H1 (cell line): ENCODE results near the gene RPLP2. TPM values are rescaled to one million over a fixed set of nuclear protein-coding genes. Genes with fewer than 3 reads are reported as not detected.
A peak's percentile ranks its signal among the peaks of the same experiment; 100 is the strongest.

Source experiments
- CTCF ChIA-PET: fragments of 300-600 bp; sonication (Branson Sonifier 250); formaldehyde crosslinking; loops from one replicate; lab custom pipeline; 2021; ENCODE audit not compliant: partially characterized antibody; lab: Charles Lee
- POLR2A ChIA-PET: fragments of 300-600 bp; sonication (Branson Sonifier 250); formaldehyde crosslinking; loops from one replicate; lab custom pipeline; 2021; ENCODE audit warnings: inconsistent platforms; ENCODE audit not compliant: partially characterized antibody; lab: Charles Lee
- DNase-seq, 2 experiments: peaks; one replicate each; pipeline versions ENCODE4 v3.0.0 to v3.0.0-alpha.2; 2010 to 2022; ENCODE audit warnings: low spot score in 2 of 2, low read depth in 1 of 2, mixed read lengths in 1 of 2
- FAIRE-seq: peaks from 2 replicates; lab custom pipeline; 2011; peaks lifted over from hg19 to GRCh38; lab: Jason Lieb, UNC
- H2AFZ ChIP-seq: 2 replicates; pipeline ENCODE4 v1.8.1; 2012; ENCODE audit warnings: low read length, inconsistent platforms
- H2AK5ac ChIP-seq: 2 replicates; pipeline ENCODE4 v1.6.1; 2013; ENCODE audit warnings: low read depth, low read length
- H2BK120ac ChIP-seq: replicated peaks from 2 replicates; pipeline ENCODE3; 2013; ENCODE audit warnings: low read depth, low read length, inconsistent platforms
- H2BK12ac ChIP-seq: 2 replicates; pipeline ENCODE4 v1.6.1; 2013; ENCODE audit warnings: low read depth, low read length
- H2BK15ac ChIP-seq: 2 replicates; pipeline ENCODE4 v1.6.1; 2013; ENCODE audit warnings: low read length
- H2BK20ac ChIP-seq: 2 replicates; pipeline ENCODE4 v1.6.1; 2013; ENCODE audit warnings: low read length
- H2BK5ac ChIP-seq: 2 replicates; pipeline ENCODE4 v1.6.1; 2013; ENCODE audit warnings: low read depth, low read length
- H3K14ac ChIP-seq: 2 replicates; pipeline ENCODE4 v1.6.1; 2013; ENCODE audit warnings: inconsistent platforms; ENCODE audit not compliant: insufficient read length
- H3K18ac ChIP-seq: 2 replicates; pipeline ENCODE4 v1.6.1; 2013; ENCODE audit warnings: low read length; ENCODE audit errors: extremely low read depth
- H3K23ac ChIP-seq: 2 replicates; pipeline ENCODE4 v1.6.1; 2013; ENCODE audit warnings: inconsistent platforms; ENCODE audit not compliant: insufficient read length
- H3K23me2 ChIP-seq: 2 replicates; pipeline ENCODE4 v1.6.1; 2013; ENCODE audit warnings: low read depth, low read length
- H3K27ac ChIP-seq: 2 replicates; pipeline ENCODE4 v1.6.1; 2011; ENCODE audit warnings: low read depth, low read length, inconsistent platforms
- H3K27me3 ChIP-seq, 4 experiments: replicated peaks in 1 of 4; 1 replicate in 1 of 4; 2 replicates in 3 of 4; pipeline versions ENCODE4 v1.6.1 to v1.8.1; 2011 to 2013; ENCODE audit warnings: low read length in 3 of 4, mild to moderate bottlenecking in 3 of 4, inconsistent platforms in 2 of 4, mixed read lengths in 2 of 4, moderate library complexity in 1 of 4; ENCODE audit not compliant: control insufficient read depth in 3 of 4, insufficient read depth in 3 of 4; ENCODE audit errors: extremely low read depth in 1 of 4
- H3K36me3 ChIP-seq, 4 experiments: 2 replicates each; pipeline versions ENCODE4 v1.6.1 to v1.8.1; 2011 to 2013; ENCODE audit warnings: mild to moderate bottlenecking in 4 of 4, low read length in 3 of 4, moderate library complexity in 2 of 4, control low read depth in 1 of 4, inconsistent platforms in 1 of 4; ENCODE audit not compliant: insufficient read depth in 4 of 4, control insufficient read depth in 2 of 4
- H3K4ac ChIP-seq: replicated peaks from 2 replicates; pipeline ENCODE3; 2013; ENCODE audit warnings: low read length, low read depth, mixed read lengths, inconsistent platforms; ENCODE audit not compliant: insufficient read length
- H3K4me1 ChIP-seq, 4 experiments: replicated peaks in 1 of 4; 1 replicate in 1 of 4; 2 replicates in 3 of 4; pipeline versions ENCODE4 v1.6.1 to v1.8.1; 2011 to 2013; ENCODE audit warnings: low read length in 3 of 4, inconsistent platforms in 2 of 4, mixed read lengths in 1 of 4; ENCODE audit not compliant: insufficient read depth in 4 of 4, control insufficient read depth in 3 of 4
- H3K4me2 ChIP-seq, 2 experiments: 2 replicates each; pipeline versions ENCODE4 v1.6.1 to v1.8.1; 2011 to 2013; ENCODE audit warnings: low read depth in 2 of 2, low read length in 2 of 2, control low read depth in 1 of 2, inconsistent platforms in 1 of 2, mild to moderate bottlenecking in 1 of 2; ENCODE audit not compliant: insufficient read depth in 1 of 2
- H3K4me3 ChIP-seq, 4 experiments: fragments of 200-600, 300-600 bp in 1 of 4; sonication (generic), shearing (Covaris generic), sonication (Bioruptor Twin) in 1 of 4; 2 replicates each; pipeline versions ENCODE4 v1.5.1 to v1.8.1; 2011 to 2016; ENCODE audit warnings: low read length in 4 of 4, low read depth in 3 of 4, control low read depth in 2 of 4, inconsistent platforms in 2 of 4, mild to moderate bottlenecking in 2 of 4, mixed read lengths in 1 of 4, moderate library complexity in 1 of 4; ENCODE audit not compliant: insufficient read depth in 2 of 4; ENCODE audit errors: extremely low read depth in 1 of 4
- H3K56ac ChIP-seq: replicated peaks from 2 replicates; pipeline ENCODE3; 2013; ENCODE audit warnings: low read depth, mild to moderate bottlenecking, mixed read lengths, low read length, inconsistent platforms; ENCODE audit not compliant: insufficient read length
- H3K79me1 ChIP-seq: 2 replicates; pipeline ENCODE4 v1.6.1; 2013; ENCODE audit warnings: low read depth, low read length, control low read depth
- H3K79me2 ChIP-seq, 2 experiments: 2 replicates each; pipeline versions ENCODE4 v1.6.1 to v1.8.1; 2012 to 2013; ENCODE audit warnings: low read length in 2 of 2, mild to moderate bottlenecking in 2 of 2, inconsistent platforms in 1 of 2; ENCODE audit not compliant: insufficient read depth in 2 of 2, control insufficient read depth in 1 of 2
- H3K9ac ChIP-seq, 4 experiments: replicated peaks in 1 of 4; 1 replicate in 1 of 4; 2 replicates in 3 of 4; pipeline versions ENCODE4 v1.6.1 to v1.8.1; 2011 to 2013; ENCODE audit warnings: low read depth in 3 of 4, low read length in 3 of 4, control low read depth in 2 of 4, mild to moderate bottlenecking in 2 of 4, moderate library complexity in 2 of 4, inconsistent platforms in 1 of 4; ENCODE audit errors: extremely low read depth in 1 of 4
- H3K9me3 ChIP-seq, 2 experiments: 2 replicates each; pipeline versions ENCODE4 v1.6.1 to v1.8.1; 2012 to 2013; ENCODE audit warnings: mild to moderate bottlenecking in 2 of 2, moderate library complexity in 2 of 2, control low read depth in 1 of 2, inconsistent platforms in 1 of 2, low read depth in 1 of 2, low read length in 1 of 2, mixed read lengths in 1 of 2; ENCODE audit not compliant: insufficient read depth in 2 of 2
- H4K20me1 ChIP-seq, 2 experiments: replicated peaks in 1 of 2; 2 replicates each; pipeline versions ENCODE3 to v1.8.1; 2011 to 2013; ENCODE audit warnings: inconsistent platforms in 2 of 2, low read length in 2 of 2, mild to moderate bottlenecking in 1 of 2; ENCODE audit not compliant: insufficient read depth in 2 of 2, control insufficient read depth in 1 of 2
- H4K5ac ChIP-seq: 2 replicates; pipeline ENCODE4 v1.6.1; 2013; ENCODE audit warnings: low read length, low read depth, mixed read lengths, inconsistent platforms; ENCODE audit not compliant: insufficient read length
- H4K8ac ChIP-seq: 2 replicates; pipeline ENCODE4 v1.8.0; 2013; ENCODE audit warnings: mild to moderate bottlenecking, moderate library complexity, low read length, inconsistent platforms; ENCODE audit not compliant: insufficient read depth; ENCODE audit errors: extremely low read depth
- H4K91ac ChIP-seq: replicated peaks from 2 replicates; pipeline ENCODE3; 2013; ENCODE audit warnings: low read length, mixed read lengths, inconsistent platforms; ENCODE audit not compliant: insufficient read length
- BRCA1 ChIP-seq: IDR thresholded peaks from 2 replicates; pipeline ENCODE4 v1.6.1; 2012; ENCODE audit warnings: low read depth, low read length, improper control_type of control experiment
- CHD1 ChIP-seq: IDR thresholded peaks from 2 replicates; pipeline ENCODE4 v1.6.1; 2012; ENCODE audit warnings: low read depth, low read length, improper control_type of control experiment
- EP300 ChIP-seq, 2 experiments: IDR thresholded peaks; 1 replicate in 1 of 2; 2 replicates in 1 of 2; pipeline ENCODE4 v1.6.1; 2011 to 2012; ENCODE audit warnings: low read depth in 2 of 2, low read length in 2 of 2, mild to moderate bottlenecking in 2 of 2, borderline replicate concordance in 1 of 2, inconsistent platforms in 1 of 2, moderate library complexity in 1 of 2
- JUN ChIP-seq: IDR thresholded peaks from 2 replicates; pipeline ENCODE4 v1.6.1; 2011; ENCODE audit warnings: low read depth, mild to moderate bottlenecking, improper control_type of control experiment, low read length
- KDM5A ChIP-seq: fragments of 200-600 bp; IDR thresholded peaks from 2 replicates; pipeline ENCODE4 v1.7.1; 2012; ENCODE audit warnings: mild to moderate bottlenecking, low read length, inconsistent platforms, mixed read lengths
- PHF8 ChIP-seq: fragments of 200-600 bp; sonication (generic); conservative IDR thresholded peaks from 2 replicates; pipeline ENCODE4 v1.7.1; 2012; ENCODE audit warnings: low read depth, mild to moderate bottlenecking, inconsistent platforms, low read length, moderate library complexity
- SAP30 ChIP-seq: fragments of 300-600 bp; sonication (generic); IDR thresholded peaks from 2 replicates; pipeline ENCODE4 v1.7.1; 2012; ENCODE audit warnings: low read length, moderate library complexity, mild to moderate bottlenecking, inconsistent platforms; ENCODE audit not compliant: insufficient read depth, insufficient replicate concordance
- SRF ChIP-seq: IDR thresholded peaks from 2 replicates; pipeline ENCODE4 v1.6.1; 2011; ENCODE audit warnings: mild to moderate bottlenecking, low read depth, low read length, moderate library complexity
- SUZ12 ChIP-seq: fragments of 200-600 bp; sonication (generic); IDR thresholded peaks from 2 replicates; pipeline ENCODE4 v1.6.1; 2012; ENCODE audit warnings: mild to moderate bottlenecking, inconsistent platforms, low read length, moderate library complexity, mixed read lengths
- TCF12 ChIP-seq: IDR thresholded peaks from 2 replicates; pipeline ENCODE4 v1.6.1; 2011; ENCODE audit warnings: low read depth, mild to moderate bottlenecking, low read length
- YY1 ChIP-seq: IDR thresholded peaks from 2 replicates; pipeline ENCODE4 v1.6.1; 2011; ENCODE audit warnings: low read depth, mild to moderate bottlenecking, low read length
- WGBS, 2 experiments: shearing (Covaris generic) in 1 of 2; methylation state at CpG; one replicate each; pipeline versions ENCODE4 v1.1.6 to v1.1.7; 2013 to 2015; ENCODE audit warnings: low lambda C conversion rate in 2 of 2, mixed read lengths in 2 of 2, inconsistent platforms in 1 of 2, low coverage in 1 of 2, missing lambda C conversion rate in 1 of 2; ENCODE audit not compliant: insufficient replicate concordance in 2 of 2, insufficient coverage in 1 of 2, insufficient read length in 1 of 2; ENCODE audit errors: extremely low coverage in 1 of 2, missing lambda C conversion rate in 1 of 2; 5-methylcytosine and 5-hydroxymethylcytosine counted together
- polyA plus RNA-seq, 7 experiments: library from polyadenylated mRNA; depleted of rRNA in 3 of 7; stranded (reverse) in 5 of 7; unstranded in 2 of 7; fragments of >200 nt in 5 of 7; fragments of 200-250 nt in 2 of 7; gene quantifications; 1 replicate in 5 of 7; 2 replicates in 1 of 7; 4 replicates in 1 of 7; pipeline versions ENCODE4 v1.2.1 to v1.2.3, GENCODE V29; 2011 to 2013; ENCODE audit warnings: missing spikeins in 2 of 7, mixed read lengths in 2 of 7
- total RNA-seq: library from RNA; stranded (reverse); fragmentation: NEBNext Ultra II Directional; extraction: Animal tissue kit (Norgen Biotek cat#: 25700); gene quantifications from 2 replicates; pipeline ENCODE4 v1.2.1, GENCODE V29; 2021

Gene RPLP2
- total and polyA plus RNA-seq, 2 of the 8 experiments (the other 6 are each of a cell fraction or from before 2014, with no cell fraction given), result 1,789 to 2,106 TPM

DNA sequence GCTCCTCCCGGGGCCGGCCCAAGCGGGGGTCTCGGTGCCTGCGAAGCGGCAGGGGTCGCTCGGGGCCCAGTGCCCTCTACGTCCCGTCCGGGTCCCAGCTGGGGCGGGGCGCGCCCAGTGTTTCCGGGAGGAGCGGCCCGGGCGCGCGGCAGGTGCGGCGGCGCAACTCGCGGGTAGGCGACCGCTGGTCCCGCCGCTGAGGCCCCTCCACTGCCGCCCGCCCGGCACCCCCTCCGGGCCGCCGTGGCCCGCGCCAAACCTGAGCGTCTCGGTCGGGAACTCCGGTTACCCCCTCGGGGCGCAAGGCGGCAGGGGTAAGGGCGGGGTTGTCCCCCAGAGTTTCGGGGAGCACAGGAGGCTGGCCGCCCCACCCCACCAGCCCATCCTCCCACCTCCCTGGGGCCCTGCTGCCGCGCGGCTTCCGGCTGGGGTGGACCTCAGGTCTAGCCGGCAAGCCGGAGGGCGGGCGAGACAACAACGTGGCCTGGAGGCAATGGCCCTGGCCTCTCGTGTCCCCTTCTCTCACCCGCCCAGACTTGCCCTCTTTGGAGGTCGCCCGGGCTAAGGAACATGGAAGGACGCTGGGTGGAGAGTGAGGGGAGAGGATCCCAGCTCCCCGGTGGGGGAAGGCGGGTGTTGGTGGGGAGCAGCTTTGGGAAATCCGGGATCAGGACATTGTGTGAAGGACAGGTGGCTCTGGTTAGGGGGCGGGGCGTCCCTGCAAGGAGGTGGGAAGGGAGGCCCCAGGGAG lies 17.6 kb downstream of the RPLP2 start:
- Histone ChIP-seq H4K91ac (peak overlapping the region; percentile 56), H4K20me1 (peaks cover 2 to 8% of the 10 kb centered on the region in 2 experiments), H3K36me3 (peaks cover 0 to 10% (median 1%) of the 10 kb centered on the region in 4 experiments; a peak in 1 of 8 replicates), H2BK15ac (peak overlapping the region; percentile 88; the same call in 1 of the 2 replicates), H3K4me2 (peak overlapping the region; percentile 84 to 99), H2BK120ac (no peak overlapping the region), H3K79me2 (no peaks in the 10 kb centered on the region), H3K27me3 (peaks cover 6 to 41% (median 30%) of the 10 kb centered on the region in 4 experiments), H3K79me1 (no peaks in the 10 kb centered on the region; the same call in 1 of the 2 replicates), H3K4me3 (peak overlapping the region; percentile 42 to 63 (median 58)), H2AFZ (no peak overlapping the region; the same call in 1 of the 2 replicates), H3K4ac (peak overlapping the region; percentile 30), H3K27ac (peak overlapping the region; percentile 56; the same call in 1 of the 2 replicates), H2BK5ac (peak overlapping the region; percentile 88; the same call in 1 of the 2 replicates), H4K5ac (peak overlapping the region; percentile 10), H3K56ac (no peak overlapping the region), H2BK12ac (peak overlapping the region; percentile 92; the same call in 1 of the 2 replicates), H3K23me2 (peaks cover 29% of the 10 kb centered on the region), H3K14ac (no peak overlapping the region), H4K8ac (peak overlapping the region; percentile 86), H3K4me1 (peaks cover 0 to 44% (median 39%) of the 10 kb centered on the region in 4 experiments; a peak in 6 of 7 replicates), H2BK20ac (0 out of 2 replicates have a peak overlapping the region, but pooled peaks have one; percentile 48), H3K9ac (peak overlapping the region in 3 of 4 experiments; percentile 40 to 54 (median 50); a peak in 5 of 7 replicates), H2AK5ac (no peak overlapping the region), H3K23ac (no peak overlapping the region), H3K9me3 (no peaks in the 10 kb centered on the region), H3K18ac (peak overlapping the region; percentile 95)
- FAIRE-seq (no peak), DNase-seq (peak in 1 of 2 experiments; percentile 91)
- ChIA-PET POLR2A (interaction anchor here (1.0 to 53.0 kb wide), 3 partner anchors 3 to 44 kb away, joined by 3 to 1917 read pairs (median 1917); partner anchors contain the start of genes CD151, CEND1, CRACR2B and PIDD1), CTCF (interaction anchor here (2.1 to 3.5 kb wide), 2 partner anchors 12 to 21 kb away, joined by 7 to 26 read pairs; no protein-coding TSS in a partner anchor)
- 4% methylated on average over 23 of the region's 66 CpGs; no CpG with 5 or more reads in 1 of the 2 experiments for WGBS, 2 experiments
- TF ChIP-seq YY1 (no peak), CHD1 (no peak), BRCA1 (no peak), SAP30 (no peak), SRF (no peak), EP300 (IDR thresholded peaks at IDR 0.05; ENCODE audit: borderline replicate concordance in 1 of 2, low read depth in 2 of 2, low read length in 2 of 2) (no peak), SUZ12 (0 out of 2 replicates have a peak, but pooled peaks have one; percentile 22), JUN (no peak), TCF12 (no peak), PHF8 (peak; percentile 43; the same call in 1 of the 2 replicates), KDM5A (no peak)
